Stromal cell of bone marrow (primary cell): ENCODE data around the gene ACSM6.
A peak's percentile ranks its signal among the peaks of the same experiment; 100 is the strongest.
"Not testable (repeated sequence)": the region's sequence is repeated elsewhere in the genome, so short reads cannot be mapped to it uniquely, and the experiment has no call there.

ENCODE experiments used
- DNase-seq: peaks from one replicate; pipeline ENCODE4 v3.0.0-alpha.2; 2012; ENCODE audit warnings: low read depth

ACSM6 gene

GRCh38 chr10:95214793-95215192, 20.8 kb downstream of the ACSM6 start:
- no peak for DNase-seq

GRCh38 chr10:95217476-95217875, 23.4 kb downstream of the ACSM6 start:
- DNase-seq, result peak; percentile 33

DNA sequence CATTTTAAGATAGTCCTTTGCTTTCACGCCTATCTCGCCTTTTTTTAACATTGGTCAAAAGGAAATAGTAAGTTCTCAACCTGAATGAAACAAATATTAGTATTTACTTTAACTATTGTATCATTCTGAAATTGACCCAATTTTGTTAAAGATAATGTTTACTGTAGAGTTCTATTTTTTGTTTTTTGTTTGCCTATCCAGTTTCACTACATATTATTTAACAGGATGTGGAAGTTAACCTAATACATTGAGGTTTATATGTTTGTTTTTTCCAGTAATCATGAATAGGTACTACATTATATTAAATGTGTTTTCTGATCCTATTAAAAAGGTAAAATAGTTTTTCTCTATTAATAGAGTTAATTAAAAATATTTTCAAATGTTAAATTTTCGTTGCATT, 26.5 kb downstream of the ACSM6 start:
- DNase-seq, result no peak

DNA sequence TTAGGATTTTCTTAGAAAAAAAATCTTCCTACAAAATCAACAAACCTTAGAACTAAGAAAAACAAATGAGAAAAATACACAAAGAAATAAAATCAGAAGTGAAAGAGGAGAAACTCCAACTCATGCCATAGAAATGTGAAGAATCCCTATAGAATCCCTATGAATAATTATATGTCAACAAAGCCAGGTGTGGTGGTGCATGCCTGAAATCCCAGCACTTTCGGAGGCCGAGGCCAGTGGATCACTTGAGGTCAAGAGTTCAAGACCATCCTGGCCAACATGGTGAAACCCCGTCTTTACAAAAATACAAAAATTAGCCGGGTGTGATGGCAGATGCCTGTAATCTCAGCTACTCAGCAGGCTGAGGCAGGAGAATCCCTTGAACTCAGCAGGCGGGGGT, 27.1 kb downstream of the ACSM6 start:
- no peak for DNase-seq

GRCh38 chr10:95225136-95225535, 31.1 kb downstream of the ACSM6 start:
- DNase-seq, result no peak

- not testable (repeated sequence) for DNase-seq
Measured at GRCh38 chr10:95228934-95229723, 35.1 kb downstream of the ACSM6 start.

DNA sequence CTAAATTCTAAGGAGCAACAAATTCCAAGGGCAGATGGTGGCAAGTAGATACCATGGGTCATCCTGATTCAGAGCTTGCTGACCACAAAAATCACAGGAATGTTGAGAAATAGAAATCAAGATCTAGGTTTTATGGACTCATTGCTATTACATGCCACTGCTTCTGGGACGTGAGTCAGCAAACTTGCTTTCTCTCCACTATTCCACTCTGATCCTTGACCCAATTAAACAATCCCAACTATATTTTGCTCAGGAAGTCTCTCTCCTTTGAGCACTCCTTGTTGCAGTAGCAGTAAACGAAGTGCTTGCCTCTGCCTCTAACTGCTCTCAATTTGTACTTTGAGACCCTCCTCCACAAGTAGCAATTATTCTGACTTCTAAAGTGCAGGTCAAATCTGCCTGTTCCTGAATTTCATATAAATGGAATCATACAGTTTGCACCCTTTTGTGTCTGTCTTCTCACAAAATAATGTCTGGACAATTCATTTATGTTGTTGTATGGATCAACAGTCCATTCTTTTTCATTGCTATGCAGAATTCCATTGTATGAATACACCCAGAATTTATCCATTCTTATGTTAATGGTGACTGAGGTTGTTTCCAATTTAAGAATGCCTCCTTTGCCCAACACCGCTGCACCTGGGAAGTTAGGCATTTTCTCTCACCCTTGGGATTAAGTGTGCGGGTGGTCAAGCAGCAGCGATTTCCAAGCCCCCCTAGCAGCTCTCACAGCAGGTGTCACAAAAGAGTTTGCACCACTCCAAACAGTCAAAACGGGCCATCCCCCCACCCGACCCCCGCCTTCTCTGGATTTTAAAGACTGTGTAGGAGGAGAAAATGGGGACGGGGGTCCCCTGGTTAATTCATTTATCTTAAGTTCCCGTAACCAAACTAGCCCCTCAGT, 35.9 kb downstream of the ACSM6 start:
- DNase-seq, result peak; percentile 91

DNA sequence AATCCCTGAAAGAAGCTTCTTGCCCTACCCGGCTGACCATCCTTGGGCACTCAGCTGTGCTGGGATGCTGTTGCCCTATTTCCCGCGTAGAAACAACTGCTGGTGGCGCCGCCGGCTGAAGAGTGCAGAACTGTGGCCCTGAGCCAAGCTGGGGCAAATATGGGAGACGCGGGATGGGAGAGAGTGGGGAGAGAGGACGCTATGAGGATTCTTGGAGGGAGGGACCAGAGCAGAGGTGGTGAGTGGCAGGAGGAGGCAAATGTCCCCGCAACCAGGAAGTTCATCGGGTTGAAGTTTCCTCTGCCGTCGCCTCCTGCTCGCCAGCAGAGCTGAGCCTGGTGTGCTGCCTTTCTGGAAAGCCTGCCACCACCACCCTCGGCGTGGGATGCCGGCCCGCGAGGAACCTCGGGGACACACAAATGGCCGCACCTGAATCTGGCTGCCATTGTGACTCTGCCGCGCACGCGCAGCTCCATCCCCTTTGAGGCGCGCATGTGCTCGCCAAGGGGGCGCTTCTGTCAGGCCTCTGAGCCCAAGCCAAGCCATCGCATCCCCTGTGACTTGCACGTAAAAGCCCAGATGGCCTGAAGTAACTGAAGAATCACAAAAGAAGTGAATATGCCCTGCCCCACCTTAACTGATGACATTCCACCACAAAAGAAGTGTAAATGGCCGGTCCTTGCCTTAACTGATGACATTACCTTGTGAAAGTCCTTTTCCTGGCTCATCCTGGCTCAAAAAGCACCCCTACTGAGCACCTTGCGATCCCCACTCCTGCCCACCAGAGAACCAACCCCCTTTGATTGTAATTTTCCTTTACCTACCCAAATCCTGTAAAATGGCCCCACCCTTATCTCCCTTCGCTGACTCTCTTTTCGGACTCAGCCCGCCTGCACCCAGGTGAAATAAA, 36.9 kb downstream of the ACSM6 start:
- DNase-seq, result not testable (repeated sequence)

GRCh38 chr10:95233377-95234034, 39.5 kb downstream of the ACSM6 start:
- DNase-seq, result no peak

- DNase-seq, result no peak
Measured at GRCh38 chr10:95234951-95235350, 40.9 kb downstream of the ACSM6 start.

- DNase-seq, result no peak
Measured at GRCh38 chr10:95235676-95236067, 41.6 kb downstream of the ACSM6 start.

DNA sequence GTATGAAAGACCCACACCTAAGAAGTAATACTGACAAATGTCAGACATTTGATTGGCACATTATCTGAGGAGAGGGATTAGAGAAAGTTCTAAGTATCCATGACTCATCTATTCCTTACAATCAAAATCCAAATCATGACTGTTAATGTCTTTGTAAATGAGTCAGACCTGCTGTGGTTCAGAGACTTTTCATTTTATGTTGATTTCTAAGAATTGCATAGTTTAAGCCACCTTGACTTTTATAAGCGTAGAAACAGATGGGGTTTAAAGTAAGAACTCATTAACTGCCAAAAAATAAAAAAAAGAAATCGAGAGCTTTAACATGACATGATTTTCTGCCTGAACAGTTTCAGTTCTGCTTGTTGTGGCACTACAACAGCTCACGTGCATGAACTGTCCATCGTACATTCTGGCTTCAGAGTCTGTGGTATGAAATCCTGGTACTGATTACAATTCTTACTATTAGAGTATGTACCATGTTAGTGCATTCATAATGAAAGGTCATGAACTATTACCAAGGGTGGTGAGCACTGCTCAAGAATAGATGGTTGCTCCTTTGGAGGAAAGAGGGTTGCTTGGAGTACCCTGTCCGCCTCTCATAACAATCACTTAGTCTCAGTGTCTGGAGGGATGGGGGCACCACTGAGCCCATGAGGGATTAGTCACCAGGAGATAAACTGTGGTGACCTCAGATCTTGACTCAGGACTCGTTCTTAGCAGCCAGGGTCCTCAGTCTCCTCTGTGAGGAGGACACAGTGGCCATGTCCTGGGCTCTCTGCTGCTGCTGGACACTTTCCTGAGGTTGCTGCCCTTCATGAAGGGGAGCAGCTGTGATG, 42.2 kb downstream of the ACSM6 start:
- peak; percentile 55 for DNase-seq

GRCh38 chr10:95237376-95238170, 43.5 kb downstream of the ACSM6 start:
- no peak for DNase-seq

DNA sequence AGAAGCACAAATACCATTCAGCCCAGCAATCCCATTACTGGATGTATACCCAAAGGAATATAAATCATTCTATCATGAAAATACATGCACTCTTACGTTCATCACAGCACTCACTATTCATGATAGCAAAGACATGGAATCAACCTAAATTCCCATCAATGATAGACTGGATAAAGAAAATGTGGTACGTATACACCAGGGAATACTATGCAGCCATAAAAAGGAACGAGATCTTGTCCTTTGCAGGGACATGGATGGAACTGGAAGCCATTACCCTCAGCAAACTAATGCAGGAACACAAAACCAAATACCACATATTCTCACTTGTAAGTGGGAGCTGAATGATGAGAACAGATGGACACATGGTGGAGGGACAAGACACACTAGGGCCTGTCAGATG, 46.1 kb downstream of the ACSM6 start:
- DNase-seq, result not testable (repeated sequence)

DNA sequence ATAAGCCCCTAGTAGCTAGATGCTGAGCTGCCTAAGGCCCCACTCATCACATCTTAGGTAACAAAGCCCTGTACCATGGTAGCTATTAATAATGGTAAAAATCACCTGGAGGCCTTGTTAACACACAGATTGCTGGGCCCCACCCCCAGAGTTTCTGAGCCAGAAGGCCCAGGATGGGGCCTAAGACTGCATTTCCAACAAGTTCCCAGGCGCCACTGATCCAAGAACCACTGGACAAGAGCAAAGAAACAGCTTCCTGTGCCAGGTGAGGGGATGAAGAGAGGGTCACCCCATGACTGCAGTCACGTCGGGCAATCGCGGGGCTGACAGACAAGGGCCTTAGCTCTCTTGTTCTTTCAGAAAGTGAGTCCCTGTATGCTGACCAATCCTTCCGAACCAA, 46.8 kb downstream of the ACSM6 start:
- DNase-seq, result no peak

DNA sequence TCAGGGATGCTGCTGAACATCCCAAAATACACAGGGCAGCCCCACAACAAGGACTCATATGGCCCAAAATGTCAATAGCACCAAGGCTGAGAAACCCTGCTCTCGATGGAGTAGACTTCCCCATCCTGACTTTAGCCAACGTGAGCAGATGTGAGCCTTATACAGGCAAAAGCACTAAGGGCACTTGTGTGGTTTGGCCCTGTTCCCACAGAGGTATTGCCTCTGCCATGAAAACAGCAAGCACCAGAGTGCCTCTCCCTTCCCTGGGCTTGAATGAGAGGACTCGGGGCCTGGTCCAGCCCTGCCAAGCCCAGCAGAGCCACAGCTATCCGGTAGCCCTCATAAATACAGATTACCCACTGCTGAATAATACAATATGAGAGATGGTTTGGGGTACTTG, 47.5 kb downstream of the ACSM6 start:
- DNase-seq, result no peak

- peak; percentile 38 for DNase-seq
Measured at GRCh38 chr10:95242581-95243317, 48.7 kb downstream of the ACSM6 start.

DNA sequence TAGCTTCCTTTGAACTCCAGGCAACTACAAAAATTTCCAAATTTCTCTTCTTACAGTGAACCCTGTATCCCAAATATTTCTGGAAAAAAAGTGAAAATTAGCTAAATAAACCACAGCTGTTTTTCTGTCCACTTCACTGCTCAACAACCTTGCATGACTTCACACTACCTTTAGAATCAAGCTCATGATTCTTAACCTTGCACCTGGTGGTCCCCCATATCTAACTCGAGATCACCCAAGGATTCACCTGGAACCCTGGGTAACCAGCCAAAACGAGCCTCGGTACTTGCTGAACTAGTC, 49.2 kb downstream of the ACSM6 start:
- DNase-seq, result no peak

DNA sequence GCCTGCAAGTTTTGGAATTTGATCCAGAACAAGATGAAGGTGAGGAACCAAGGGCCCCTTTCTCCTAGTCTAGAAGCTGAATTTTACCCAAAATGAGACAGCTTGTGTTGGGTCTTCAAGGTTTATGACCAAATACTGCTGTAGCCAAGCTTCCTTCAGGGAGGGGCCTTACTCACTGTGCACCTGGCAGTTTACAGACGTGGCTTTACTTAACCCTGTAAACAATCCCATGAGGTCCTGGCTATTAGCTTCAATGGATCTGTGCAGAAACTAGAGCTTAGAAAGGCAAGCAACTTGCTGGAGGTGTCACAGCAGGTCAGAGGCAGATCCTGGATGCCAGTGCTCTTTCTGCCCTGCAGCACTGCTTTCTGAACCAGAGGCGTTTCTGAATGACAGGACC, 50.1 kb downstream of the ACSM6 start:
- DNase-seq, result no peak
